UCSD-AML1 (cell line): Measurements from ENCODE around the gene TEX47.

Experiments used
- DNase-seq: peaks from one replicate; lab custom pipeline; 2025; ENCODE audit not compliant: unreplicated experiment; lab: John Stamatoyannopoulos, UW

TEX47 gene

GRCh38 chr7:88795553-88795952, at the start of gene TEX47:
TSS of gene TEX47 (minus strand) at chr7:88795737. CDS start at chr7:88794942, 795 bp downstream.
- no peak for DNase-seq

GRCh38 chr7:88845091-88845490, 49.6 kb upstream of the TEX47 start:
- no peak for DNase-seq

- DNase-seq = no peak
Observed at GRCh38 chr7:88842201-88842600, 46.7 kb upstream of the TEX47 start.

GRCh38 chr7:88835147-88835728, 39.7 kb upstream of the TEX47 start:
- no peak for DNase-seq

- DNase-seq = no peak
Observed at GRCh38 chr7:88826222-88826621, 30.7 kb upstream of the TEX47 start.

GRCh38 chr7:88818552-88818951, 23.0 kb upstream of the TEX47 start:
- no peak for DNase-seq

GRCh38 chr7:88806280-88807037, 10.9 kb upstream of the TEX47 start:
- DNase-seq = no peak

- DNase-seq = no peak
Observed at GRCh38 chr7:88801046-88801445, 5.5 kb upstream of the TEX47 start.

- DNase-seq = no peak
Observed at GRCh38 chr7:88792361-88792760, 3.2 kb downstream of the TEX47 start.

GRCh38 chr7:88791891-88792290, 3.6 kb downstream of the TEX47 start:
- DNase-seq = no peak

GRCh38 chr7:88789480-88790064, 6.0 kb downstream of the TEX47 start:
- no peak for DNase-seq

- no peak for DNase-seq
Observed at GRCh38 chr7:88787777-88788176, 7.8 kb downstream of the TEX47 start.

- no peak for DNase-seq
Observed at GRCh38 chr7:88775838-88776237, 19.7 kb downstream of the TEX47 start.

GRCh38 chr7:88772776-88773175, 22.8 kb downstream of the TEX47 start:
- DNase-seq = no peak

GRCh38 chr7:88771417-88771816, 24.1 kb downstream of the TEX47 start:
- no peak for DNase-seq

- DNase-seq = no peak
Observed at GRCh38 chr7:88761779-88762178, 33.8 kb downstream of the TEX47 start.

- DNase-seq = no peak
Observed at GRCh38 chr7:88760136-88760515, 35.4 kb downstream of the TEX47 start.

GRCh38 chr7:88759230-88760135, 36.1 kb downstream of the TEX47 start, which contains the start of gene ZNF804B:
TSS of gene ZNF804B (plus strand) at chr7:88759700. CDS start at chr7:88759977, 277 bp downstream.
- DNase-seq = no peak

- DNase-seq = no peak
Observed at GRCh38 chr7:88758381-88759229, 36.9 kb downstream of the TEX47 start.

- no peak for DNase-seq
Observed at GRCh38 chr7:88757371-88757770, 38.2 kb downstream of the TEX47 start.
